Testis (tissue), 2 donors: Measurements from ENCODE around the gene FEM1A.

Experiments used
- POLR2A ChIP-seq: fragments of 450-650 bp; IDR thresholded peaks from one replicate; pipeline ENCODE4 v1.6.1; 2017; ENCODE audit warnings: antibody characterized with exemption, mild to moderate bottlenecking, moderate library complexity
- TF ChIP-seq, protein P1 (sequence below), 3 experiments: fragments of 450-650 bp in 2 of 3; fragments of 200-600 bp in 1 of 3; sonication (generic) in 1 of 3; IDR thresholded peaks; one replicate each; pipeline ENCODE4 v1.5.1; 2016 to 2019; ENCODE audit warnings: antibody characterized with exemption in 3 of 3, mild to moderate bottlenecking in 2 of 3, moderate library complexity in 1 of 3

DNA sequence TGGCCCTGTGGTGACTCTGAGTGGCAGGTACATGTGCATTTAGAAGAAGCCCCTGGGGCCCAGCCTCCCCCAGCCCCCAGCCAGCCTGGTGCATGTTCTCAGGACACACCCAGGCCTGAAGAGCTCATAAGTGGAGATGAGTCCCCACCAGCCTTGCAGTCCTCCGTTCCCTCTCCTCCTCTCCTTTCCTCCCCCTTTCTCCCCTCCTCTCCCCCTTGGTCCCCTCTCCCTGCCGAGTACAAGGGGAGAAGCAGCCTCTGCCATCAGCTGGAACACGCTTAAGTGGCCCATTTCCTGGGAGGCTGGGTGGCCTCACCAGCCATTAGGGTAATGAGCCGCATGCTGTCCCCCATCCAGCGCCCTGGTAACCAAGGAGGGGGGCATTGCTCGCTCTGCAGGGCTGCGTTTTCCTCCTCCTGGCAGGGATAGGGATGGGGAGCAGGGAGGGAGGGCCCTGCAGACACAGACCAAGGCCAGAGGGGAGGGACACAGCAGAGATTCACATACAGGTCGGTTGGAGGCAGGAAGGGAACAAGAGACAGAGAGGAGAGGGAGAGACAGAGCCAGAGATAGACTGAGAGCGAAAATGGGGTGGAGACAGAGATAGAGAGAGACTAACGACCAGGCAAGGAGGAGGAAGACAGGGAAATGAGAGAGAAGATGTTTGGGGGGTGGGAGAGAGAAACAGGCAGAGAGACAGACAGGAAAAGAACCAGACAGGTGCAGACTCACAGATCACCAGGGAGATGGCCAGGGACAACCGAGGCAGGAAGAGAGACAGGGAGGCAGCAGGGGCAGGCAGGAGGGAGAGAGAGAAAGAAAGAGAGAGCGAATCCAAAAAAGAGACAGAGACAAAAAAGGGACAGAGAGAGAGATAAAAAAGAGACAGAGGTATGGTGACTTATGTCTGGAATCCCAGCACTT is 48.5 kb upstream of the FEM1A start:
- TF ChIP-seq, protein P1, sequence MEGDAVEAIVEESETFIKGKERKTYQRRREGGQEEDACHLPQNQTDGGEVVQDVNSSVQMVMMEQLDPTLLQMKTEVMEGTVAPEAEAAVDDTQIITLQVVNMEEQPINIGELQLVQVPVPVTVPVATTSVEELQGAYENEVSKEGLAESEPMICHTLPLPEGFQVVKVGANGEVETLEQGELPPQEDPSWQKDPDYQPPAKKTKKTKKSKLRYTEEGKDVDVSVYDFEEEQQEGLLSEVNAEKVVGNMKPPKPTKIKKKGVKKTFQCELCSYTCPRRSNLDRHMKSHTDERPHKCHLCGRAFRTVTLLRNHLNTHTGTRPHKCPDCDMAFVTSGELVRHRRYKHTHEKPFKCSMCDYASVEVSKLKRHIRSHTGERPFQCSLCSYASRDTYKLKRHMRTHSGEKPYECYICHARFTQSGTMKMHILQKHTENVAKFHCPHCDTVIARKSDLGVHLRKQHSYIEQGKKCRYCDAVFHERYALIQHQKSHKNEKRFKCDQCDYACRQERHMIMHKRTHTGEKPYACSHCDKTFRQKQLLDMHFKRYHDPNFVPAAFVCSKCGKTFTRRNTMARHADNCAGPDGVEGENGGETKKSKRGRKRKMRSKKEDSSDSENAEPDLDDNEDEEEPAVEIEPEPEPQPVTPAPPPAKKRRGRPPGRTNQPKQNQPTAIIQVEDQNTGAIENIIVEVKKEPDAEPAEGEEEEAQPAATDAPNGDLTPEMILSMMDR (IDR thresholded peaks at IDR 0.05), result no peak
- TF ChIP-seq POLR2A, result no peak
